Neural cell (in vitro differentiated cells): Measurements from ENCODE around the gene CELSR2. TPM values are rescaled to one million over a fixed set of nuclear protein-coding genes. Genes with fewer than 3 reads are reported as not detected.

Experiments used
- H2AFZ ChIP-seq: fragments of 200-600, 300-800 bp; sonication (generic), shearing (Covaris generic); 2 replicates; pipeline ENCODE4 v1.6.0; 2014; ENCODE audit warnings: low read depth, mild to moderate bottlenecking, antibody characterized with exemption, low read length, moderate library complexity
- H3F3A ChIP-seq: fragments of 200-600 bp; shearing (Covaris generic); 2 replicates; pipeline ENCODE4 v1.6.1; 2016; ENCODE audit warnings: mild to moderate bottlenecking, moderate library complexity, mixed read lengths, antibody characterized with exemption, low read length; ENCODE audit not compliant: insufficient read depth, poor library complexity, severe bottlenecking
- H3K27ac ChIP-seq: fragments of 200-600, 300-800 bp; sonication (generic), shearing (Covaris generic); 2 replicates; pipeline ENCODE4 v1.5.1; 2014; ENCODE audit warnings: mild to moderate bottlenecking, low read length, moderate library complexity
- H3K27me3 ChIP-seq: fragments of 300-800, 200-600 bp; sonication (generic), shearing (Covaris generic); 2 replicates; pipeline ENCODE4 v1.6.0; 2014; ENCODE audit warnings: mild to moderate bottlenecking, low read depth, low read length, moderate library complexity; ENCODE audit not compliant: insufficient read depth
- H3K36me3 ChIP-seq: fragments of 300-800, 200-600 bp; sonication (generic), shearing (Covaris generic); 2 replicates; pipeline ENCODE4 v1.5.1; 2014; ENCODE audit warnings: mild to moderate bottlenecking, antibody characterized with exemption, low read length, moderate library complexity; ENCODE audit not compliant: insufficient read depth
- H3K4me2 ChIP-seq: fragments of 300-800, 200-600 bp; sonication (generic), shearing (Covaris generic); 2 replicates; pipeline ENCODE4 v1.6.0; 2014; ENCODE audit warnings: mild to moderate bottlenecking, low read length
- H3K4me3 ChIP-seq: fragments of 300-800, 200-600 bp; sonication (generic), shearing (Covaris generic); 2 replicates; pipeline ENCODE4 v1.5.1; 2014; ENCODE audit warnings: mild to moderate bottlenecking, low read length, moderate library complexity
- H3K79me2 ChIP-seq: fragments of 200-600 bp; shearing (Covaris generic); replicated peaks from 2 replicates; pipeline ENCODE4 v1.6.0; 2014; ENCODE audit warnings: mild to moderate bottlenecking, low read length, moderate library complexity; ENCODE audit not compliant: insufficient read depth
- H3K9ac ChIP-seq: fragments of 300-800, 200-600 bp; sonication (generic), shearing (Covaris generic); 2 replicates; pipeline ENCODE4 v1.6.1; 2016; ENCODE audit warnings: mild to moderate bottlenecking, low read length, mixed read lengths
- H3K9me2 ChIP-seq: fragments of 200-600 bp; shearing (Covaris generic); 2 replicates; pipeline ENCODE4 v1.6.1; 2016; ENCODE audit warnings: mild to moderate bottlenecking, low read length, mixed read lengths; ENCODE audit not compliant: insufficient read depth
- H3K9me3 ChIP-seq: fragments of 200-600, 300-800 bp; sonication (generic), shearing (Covaris generic); 2 replicates; pipeline ENCODE4 v1.6.1; 2016; ENCODE audit warnings: mild to moderate bottlenecking, mixed run types, low read length, moderate library complexity, mixed read lengths
- H4K20me1 ChIP-seq: fragments of 200-600 bp; shearing (Covaris generic); 2 replicates; pipeline ENCODE4 v1.6.1; 2016; ENCODE audit warnings: mild to moderate bottlenecking, mixed run types; ENCODE audit not compliant: insufficient read depth
- EP300 ChIP-seq: fragments of 450-650 bp; conservative IDR thresholded peaks from 2 replicates; pipeline ENCODE4 v1.6.1; 2014; ENCODE audit warnings: antibody characterized with exemption, mild to moderate bottlenecking, moderate library complexity; ENCODE audit not compliant: poor library complexity, severe bottlenecking
- EZH2 ChIP-seq: fragments of 200-600, 300-800 bp; shearing (Covaris generic), sonication (generic); IDR thresholded peaks from 2 replicates; pipeline ENCODE4 v1.6.1; 2014; ENCODE audit warnings: antibody characterized with exemption, low read length, borderline replicate concordance, mild to moderate bottlenecking; ENCODE audit not compliant: insufficient read depth, poor library complexity, severe bottlenecking
- MXI1 ChIP-seq: fragments of 450-650 bp; conservative IDR thresholded peaks from 2 replicates; pipeline ENCODE4 v1.6.1; 2014; ENCODE audit warnings: antibody characterized with exemption, mild to moderate bottlenecking; ENCODE audit not compliant: poor library complexity, severe bottlenecking
- POLR2AphosphoS5 ChIP-seq: IDR thresholded peaks from 2 replicates; pipeline ENCODE4 v1.6.1; 2012
- RAD21 ChIP-seq: fragments of 450-650 bp; conservative IDR thresholded peaks from 2 replicates; pipeline ENCODE4 v1.6.1; 2014; ENCODE audit warnings: antibody characterized with exemption, mild to moderate bottlenecking, moderate library complexity
- SMC3 ChIP-seq: fragments of 450-650 bp; conservative IDR thresholded peaks from 2 replicates; pipeline ENCODE4 v1.6.1; 2014; ENCODE audit warnings: antibody characterized with exemption, mild to moderate bottlenecking, moderate library complexity; ENCODE audit not compliant: poor library complexity
- TAF1 ChIP-seq: IDR thresholded peaks from 2 replicates; pipeline ENCODE4 v1.6.1; 2012; ENCODE audit warnings: low read depth
- polyA plus RNA-seq: library from polyadenylated mRNA; depleted of rRNA; stranded (reverse); fragments of >200 nt; gene quantifications from 2 replicates; pipeline ENCODE4 v1.2.3, GENCODE V29; 2014
- TF ChIP-seq, protein P1 (sequence below): fragments of 450-650 bp; IDR thresholded peaks from 2 replicates; pipeline ENCODE4 v1.5.1; 2014; ENCODE audit warnings: antibody characterized with exemption, mild to moderate bottlenecking, moderate library complexity; ENCODE audit not compliant: poor library complexity, severe bottlenecking
- TF ChIP-seq, protein P2 (sequence below): IDR thresholded peaks from 2 replicates; pipeline ENCODE4 v1.6.1; 2012; ENCODE audit warnings: borderline replicate concordance

The CELSR2 gene
- polyA plus RNA-seq, 1 donor from 2014 or later: 7.9 TPM

DNA sequence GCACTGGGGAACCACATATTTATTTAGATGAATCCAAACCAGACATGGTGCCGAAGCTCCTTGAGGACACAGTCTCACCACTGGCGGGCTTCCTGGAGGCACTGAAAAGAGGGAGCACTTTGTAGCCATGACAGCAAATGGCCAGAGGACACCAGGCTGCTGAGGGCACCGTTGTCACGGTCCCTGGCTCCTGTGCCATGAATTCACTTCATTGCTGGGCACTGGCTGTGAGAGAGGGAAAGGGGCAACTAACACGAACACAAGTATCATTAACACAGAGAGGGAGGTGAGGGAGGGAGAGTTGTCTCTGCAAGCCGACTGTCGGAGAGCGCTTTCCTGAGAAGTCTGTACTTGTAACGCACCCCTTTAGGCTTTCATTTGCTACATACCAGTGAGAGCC is 43.0 kb downstream of the CELSR2 start:
- no peak overlapping the region for H3K9ac ChIP-seq
- TF ChIP-seq MXI1 (no peak), RAD21 (no peak), EZH2 (no peak), POLR2AphosphoS5 (no peak), SMC3 (no peak), EP300 (no peak), TAF1 (no peak)
- TF ChIP-seq, protein P1, sequence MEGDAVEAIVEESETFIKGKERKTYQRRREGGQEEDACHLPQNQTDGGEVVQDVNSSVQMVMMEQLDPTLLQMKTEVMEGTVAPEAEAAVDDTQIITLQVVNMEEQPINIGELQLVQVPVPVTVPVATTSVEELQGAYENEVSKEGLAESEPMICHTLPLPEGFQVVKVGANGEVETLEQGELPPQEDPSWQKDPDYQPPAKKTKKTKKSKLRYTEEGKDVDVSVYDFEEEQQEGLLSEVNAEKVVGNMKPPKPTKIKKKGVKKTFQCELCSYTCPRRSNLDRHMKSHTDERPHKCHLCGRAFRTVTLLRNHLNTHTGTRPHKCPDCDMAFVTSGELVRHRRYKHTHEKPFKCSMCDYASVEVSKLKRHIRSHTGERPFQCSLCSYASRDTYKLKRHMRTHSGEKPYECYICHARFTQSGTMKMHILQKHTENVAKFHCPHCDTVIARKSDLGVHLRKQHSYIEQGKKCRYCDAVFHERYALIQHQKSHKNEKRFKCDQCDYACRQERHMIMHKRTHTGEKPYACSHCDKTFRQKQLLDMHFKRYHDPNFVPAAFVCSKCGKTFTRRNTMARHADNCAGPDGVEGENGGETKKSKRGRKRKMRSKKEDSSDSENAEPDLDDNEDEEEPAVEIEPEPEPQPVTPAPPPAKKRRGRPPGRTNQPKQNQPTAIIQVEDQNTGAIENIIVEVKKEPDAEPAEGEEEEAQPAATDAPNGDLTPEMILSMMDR: no peak
- TF ChIP-seq, protein P2, sequence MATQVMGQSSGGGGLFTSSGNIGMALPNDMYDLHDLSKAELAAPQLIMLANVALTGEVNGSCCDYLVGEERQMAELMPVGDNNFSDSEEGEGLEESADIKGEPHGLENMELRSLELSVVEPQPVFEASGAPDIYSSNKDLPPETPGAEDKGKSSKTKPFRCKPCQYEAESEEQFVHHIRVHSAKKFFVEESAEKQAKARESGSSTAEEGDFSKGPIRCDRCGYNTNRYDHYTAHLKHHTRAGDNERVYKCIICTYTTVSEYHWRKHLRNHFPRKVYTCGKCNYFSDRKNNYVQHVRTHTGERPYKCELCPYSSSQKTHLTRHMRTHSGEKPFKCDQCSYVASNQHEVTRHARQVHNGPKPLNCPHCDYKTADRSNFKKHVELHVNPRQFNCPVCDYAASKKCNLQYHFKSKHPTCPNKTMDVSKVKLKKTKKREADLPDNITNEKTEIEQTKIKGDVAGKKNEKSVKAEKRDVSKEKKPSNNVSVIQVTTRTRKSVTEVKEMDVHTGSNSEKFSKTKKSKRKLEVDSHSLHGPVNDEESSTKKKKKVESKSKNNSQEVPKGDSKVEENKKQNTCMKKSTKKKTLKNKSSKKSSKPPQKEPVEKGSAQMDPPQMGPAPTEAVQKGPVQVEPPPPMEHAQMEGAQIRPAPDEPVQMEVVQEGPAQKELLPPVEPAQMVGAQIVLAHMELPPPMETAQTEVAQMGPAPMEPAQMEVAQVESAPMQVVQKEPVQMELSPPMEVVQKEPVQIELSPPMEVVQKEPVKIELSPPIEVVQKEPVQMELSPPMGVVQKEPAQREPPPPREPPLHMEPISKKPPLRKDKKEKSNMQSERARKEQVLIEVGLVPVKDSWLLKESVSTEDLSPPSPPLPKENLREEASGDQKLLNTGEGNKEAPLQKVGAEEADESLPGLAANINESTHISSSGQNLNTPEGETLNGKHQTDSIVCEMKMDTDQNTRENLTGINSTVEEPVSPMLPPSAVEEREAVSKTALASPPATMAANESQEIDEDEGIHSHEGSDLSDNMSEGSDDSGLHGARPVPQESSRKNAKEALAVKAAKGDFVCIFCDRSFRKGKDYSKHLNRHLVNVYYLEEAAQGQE: no peak
- H3K9me3 ChIP-seq: no peaks in the 10 kb centered on the region
- no peaks in the 10 kb centered on the region for H3K36me3 ChIP-seq
- no peak overlapping the region for H3K4me3 ChIP-seq
- H3K27me3 ChIP-seq: no peaks in the 10 kb centered on the region
- H3F3A ChIP-seq: no peaks in the 10 kb centered on the region
- H2AFZ ChIP-seq: no peak overlapping the region
- H3K79me2 ChIP-seq: no peaks in the 10 kb centered on the region
- no peaks in the 10 kb centered on the region for H3K9me2 ChIP-seq
- no peak overlapping the region for H3K4me2 ChIP-seq
- H4K20me1 ChIP-seq: no peaks in the 10 kb centered on the region
- no peak overlapping the region for H3K27ac ChIP-seq

GRCh38 chr1:109293026-109293425 is 43.7 kb downstream of the CELSR2 start:
- H3F3A ChIP-seq: no peaks in the 10 kb centered on the region
- no peak overlapping the region for H3K4me3 ChIP-seq
- H3K36me3 ChIP-seq: no peaks in the 10 kb centered on the region
- no peak overlapping the region for H3K9ac ChIP-seq
- H3K27me3 ChIP-seq: no peaks in the 10 kb centered on the region
- H4K20me1 ChIP-seq: no peaks in the 10 kb centered on the region
- no peaks in the 10 kb centered on the region for H3K9me3 ChIP-seq
- no peak overlapping the region for H3K27ac ChIP-seq
- TF ChIP-seq TAF1 (no peak), EP300 (no peak), RAD21 (no peak), EZH2 (no peak), POLR2AphosphoS5 (no peak), MXI1 (no peak), SMC3 (no peak)
- TF ChIP-seq, protein P1: no peak
- TF ChIP-seq, protein P2: no peak
- no peaks in the 10 kb centered on the region for H3K79me2 ChIP-seq
- no peak overlapping the region for H2AFZ ChIP-seq
- no peaks in the 10 kb centered on the region for H3K9me2 ChIP-seq
- H3K4me2 ChIP-seq: no peak overlapping the region
